Liver (tissue), 3 donors: Measurements from ENCODE around the gene MAPKAP1.

Source experiments
- CTCF ChIP-seq: fragments of 150-350 bp; IDR thresholded peaks from 2 replicates; pipeline ENCODE4 v1.5.1; 2017; ENCODE audit warnings: improper control_type of control experiment, low read depth, low read length; ENCODE audit not compliant: missing input control
- EGR1 ChIP-seq, 2 donors: IDR thresholded peaks; 2 replicates each; pipeline ENCODE4 v1.6.1; 2016 to 2018; ENCODE audit warnings: antibody characterized with exemption in 2 of 2, low read depth in 2 of 2
- FOXA2 ChIP-seq: IDR thresholded peaks from 2 replicates; pipeline ENCODE4 v1.6.1; 2016; ENCODE audit warnings: antibody characterized with exemption
- GABPA ChIP-seq, 2 donors: IDR thresholded peaks in 1 of 2; conservative IDR thresholded peaks in 1 of 2; 2 replicates each; pipeline ENCODE4 v1.6.1; 2016; ENCODE audit warnings: antibody characterized with exemption in 2 of 2, mild to moderate bottlenecking in 1 of 2, moderate library complexity in 1 of 2
- HNF4G ChIP-seq: IDR thresholded peaks from 2 replicates; pipeline ENCODE4 v1.6.1; 2016; ENCODE audit warnings: antibody characterized with exemption
- NR2F2 ChIP-seq: IDR thresholded peaks from 2 replicates; pipeline ENCODE4 v1.6.1; 2016; ENCODE audit warnings: antibody characterized with exemption
- SP1 ChIP-seq: IDR thresholded peaks from 2 replicates; pipeline ENCODE4 v1.6.1; 2018; ENCODE audit warnings: antibody characterized with exemption, mild to moderate bottlenecking
- TAF1 ChIP-seq: conservative IDR thresholded peaks from 2 replicates; pipeline ENCODE4 v1.6.1; 2016; ENCODE audit warnings: antibody characterized with exemption, mild to moderate bottlenecking
- YY1 ChIP-seq: IDR thresholded peaks from 2 replicates; pipeline ENCODE4 v1.6.1; 2016; ENCODE audit warnings: antibody characterized with exemption, mild to moderate bottlenecking
- TF ChIP-seq, protein P1 (sequence below): IDR thresholded peaks from 2 replicates; pipeline ENCODE4 v1.6.1; 2016; ENCODE audit warnings: antibody characterized with exemption, mild to moderate bottlenecking
- donor health status: healthy.
- donor health status: healthy.

DNA sequence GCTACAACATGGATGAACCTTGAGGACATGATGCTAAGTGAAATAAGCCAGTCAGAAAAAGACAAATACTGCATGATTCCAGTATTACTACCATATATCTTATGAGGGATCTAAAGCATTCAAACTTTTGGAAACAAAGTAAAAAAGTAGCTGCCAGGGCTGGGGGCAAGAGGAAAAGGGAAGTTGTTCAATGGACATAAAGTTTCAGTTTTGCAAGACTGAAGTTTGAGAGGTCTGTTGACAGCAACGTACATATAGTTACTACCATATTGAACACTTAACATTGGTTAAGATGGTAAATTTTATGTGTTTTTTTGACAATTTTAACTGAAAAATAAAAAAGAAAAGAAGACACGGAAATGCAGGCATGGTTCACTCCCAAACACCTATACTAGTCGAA is 77.6 kb downstream of the MAPKAP1 start:
- TF ChIP-seq CTCF (no peak), TAF1 (no peak), YY1 (no peak), FOXA2 (no peak), EGR1 (IDR thresholded peaks at IDR 0.05; ENCODE audit: low read depth in 2 of 2) (no peak), SP1 (no peak), NR2F2 (no peak), GABPA (IDR thresholded peaks at IDR 0.05 in 1 of 2, conservative IDR thresholded peaks at IDR 0.05 in 1 of 2) (no peak), HNF4G (no peak)
- TF ChIP-seq, protein P1, sequence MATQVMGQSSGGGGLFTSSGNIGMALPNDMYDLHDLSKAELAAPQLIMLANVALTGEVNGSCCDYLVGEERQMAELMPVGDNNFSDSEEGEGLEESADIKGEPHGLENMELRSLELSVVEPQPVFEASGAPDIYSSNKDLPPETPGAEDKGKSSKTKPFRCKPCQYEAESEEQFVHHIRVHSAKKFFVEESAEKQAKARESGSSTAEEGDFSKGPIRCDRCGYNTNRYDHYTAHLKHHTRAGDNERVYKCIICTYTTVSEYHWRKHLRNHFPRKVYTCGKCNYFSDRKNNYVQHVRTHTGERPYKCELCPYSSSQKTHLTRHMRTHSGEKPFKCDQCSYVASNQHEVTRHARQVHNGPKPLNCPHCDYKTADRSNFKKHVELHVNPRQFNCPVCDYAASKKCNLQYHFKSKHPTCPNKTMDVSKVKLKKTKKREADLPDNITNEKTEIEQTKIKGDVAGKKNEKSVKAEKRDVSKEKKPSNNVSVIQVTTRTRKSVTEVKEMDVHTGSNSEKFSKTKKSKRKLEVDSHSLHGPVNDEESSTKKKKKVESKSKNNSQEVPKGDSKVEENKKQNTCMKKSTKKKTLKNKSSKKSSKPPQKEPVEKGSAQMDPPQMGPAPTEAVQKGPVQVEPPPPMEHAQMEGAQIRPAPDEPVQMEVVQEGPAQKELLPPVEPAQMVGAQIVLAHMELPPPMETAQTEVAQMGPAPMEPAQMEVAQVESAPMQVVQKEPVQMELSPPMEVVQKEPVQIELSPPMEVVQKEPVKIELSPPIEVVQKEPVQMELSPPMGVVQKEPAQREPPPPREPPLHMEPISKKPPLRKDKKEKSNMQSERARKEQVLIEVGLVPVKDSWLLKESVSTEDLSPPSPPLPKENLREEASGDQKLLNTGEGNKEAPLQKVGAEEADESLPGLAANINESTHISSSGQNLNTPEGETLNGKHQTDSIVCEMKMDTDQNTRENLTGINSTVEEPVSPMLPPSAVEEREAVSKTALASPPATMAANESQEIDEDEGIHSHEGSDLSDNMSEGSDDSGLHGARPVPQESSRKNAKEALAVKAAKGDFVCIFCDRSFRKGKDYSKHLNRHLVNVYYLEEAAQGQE = no peak
